Astrocyte (in vitro differentiated cells and primary cell): ENCODE measurements around the gene MYT1.

Source experiments
- CTCF ChIP-seq: IDR thresholded peaks from 2 replicates; pipeline ENCODE4 v1.5.1; 2011; ENCODE audit warnings: low read depth, mild to moderate bottlenecking, inconsistent platforms, low read length, moderate library complexity; ENCODE audit not compliant: insufficient read depth
- EZH2 ChIP-seq: IDR thresholded peaks from 2 replicates; pipeline ENCODE4 v1.6.1; 2012; ENCODE audit warnings: mild to moderate bottlenecking, low read length, inconsistent platforms; ENCODE audit not compliant: insufficient read depth

- no peak for TF ChIP-seq CTCF
- TF ChIP-seq EZH2 = no peak
These were observed 47.8 kb downstream of the MYT1 start for GRCh38 chr20:64211874-64212658.
